NCI-H1417 (cell line): Measurements from ENCODE around the gene HRH2.

Experiments used
- DNase-seq, 3 experiments: peaks; one replicate each; lab custom pipeline; 2025; lab: John Stamatoyannopoulos, UW

The HRH2 gene

DNA sequence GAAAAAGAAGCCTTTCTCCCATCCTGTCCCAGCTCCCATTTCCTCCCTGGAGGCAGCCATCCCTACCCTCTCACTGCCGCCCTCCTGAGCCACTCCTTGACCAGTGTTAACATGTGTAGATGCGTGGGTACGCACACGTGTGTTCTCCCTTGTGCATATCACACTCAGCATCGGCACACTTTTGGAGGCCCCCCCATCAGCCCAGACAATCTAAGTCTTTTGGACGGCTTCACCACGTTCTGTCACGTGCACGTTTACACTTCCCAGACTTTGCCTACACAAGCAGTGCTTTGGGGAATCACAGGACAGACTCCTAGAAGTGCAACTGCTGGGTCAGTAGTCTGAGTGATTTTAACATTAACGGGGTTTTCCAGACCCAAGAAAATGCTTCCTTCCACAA is 18.0 kb downstream of the HRH2 start:
- DNase-seq = no peak

DNA sequence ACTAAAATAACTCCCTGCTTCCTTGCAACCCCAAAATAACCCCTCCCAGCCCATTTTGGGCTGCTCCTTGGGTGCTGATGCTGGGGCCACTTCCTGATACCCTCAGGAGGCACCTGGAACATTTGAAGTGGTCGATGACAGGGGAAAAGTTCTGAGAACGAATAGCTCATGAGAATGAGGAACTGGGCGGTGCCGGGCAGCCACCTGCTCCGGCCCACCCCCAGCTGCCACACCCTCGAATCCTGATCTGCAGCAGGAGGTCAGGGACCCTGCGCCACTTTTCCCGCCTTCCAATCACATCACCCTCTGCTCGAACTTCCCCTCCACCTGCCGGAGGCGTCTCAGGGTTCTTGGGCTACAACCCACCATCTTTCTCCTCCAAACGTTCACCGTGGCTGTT is 19.7 kb downstream of the HRH2 start:
- no peak for DNase-seq

DNA sequence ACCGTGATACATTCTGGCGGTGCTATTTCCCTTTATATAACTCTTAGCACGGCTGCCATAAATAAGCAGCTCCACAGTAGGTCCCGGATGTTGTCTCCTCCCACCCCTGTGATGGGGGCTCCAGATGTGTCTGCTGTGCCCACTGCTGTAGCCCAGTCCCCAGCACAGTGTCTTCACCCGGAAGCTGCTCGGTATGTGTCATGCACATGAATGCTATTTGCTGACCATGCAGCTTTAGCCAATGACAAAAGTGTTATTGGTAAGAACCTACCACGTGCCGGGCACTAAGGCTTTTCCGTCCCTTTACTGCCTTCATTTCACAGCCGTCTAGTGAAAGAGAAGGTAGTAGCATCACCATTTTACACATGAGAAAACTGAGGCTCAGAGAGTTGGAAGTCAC is 20.2 kb downstream of the HRH2 start:
- DNase-seq = no peak

DNA sequence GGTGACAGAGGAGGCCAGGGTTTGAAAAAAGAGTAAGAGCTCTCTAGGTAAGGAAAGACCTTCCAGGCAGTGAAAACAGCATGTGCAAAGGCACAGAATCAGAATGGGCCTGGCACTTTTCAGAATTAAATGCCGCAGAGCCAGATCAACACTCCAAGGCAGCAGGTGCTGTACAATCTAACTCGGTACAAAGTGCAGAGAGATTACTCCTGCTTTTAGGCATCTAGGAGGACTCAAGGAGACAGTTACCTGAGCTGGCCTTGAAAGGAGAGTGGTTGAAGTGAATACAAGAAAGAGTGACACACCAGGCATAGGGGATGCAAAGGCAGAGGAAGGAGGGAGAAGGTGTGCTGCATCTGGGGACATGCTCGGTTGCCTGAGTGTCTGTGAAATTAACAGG is 21.5 kb downstream of the HRH2 start:
- no peak for DNase-seq

DNA sequence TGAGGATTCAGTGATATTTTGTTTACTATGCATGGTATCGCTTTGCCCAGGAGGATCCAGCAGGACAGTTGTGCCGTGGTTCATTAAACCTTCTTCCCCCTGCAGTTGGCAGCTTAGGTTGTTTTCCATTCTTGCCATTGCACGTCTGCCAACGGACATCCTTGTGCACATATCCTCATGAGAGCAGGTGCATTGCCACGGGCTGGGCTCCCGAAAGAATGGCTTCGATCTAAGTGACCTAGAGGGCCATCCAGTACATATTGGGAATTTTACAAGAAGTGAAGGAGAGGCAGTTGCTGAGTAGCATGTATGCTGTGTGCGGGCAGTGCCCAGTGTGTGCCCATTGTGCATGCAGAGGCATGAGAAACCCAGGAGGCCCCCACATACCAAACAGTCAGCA is 22.1 kb downstream of the HRH2 start:
- no peak for DNase-seq

DNA sequence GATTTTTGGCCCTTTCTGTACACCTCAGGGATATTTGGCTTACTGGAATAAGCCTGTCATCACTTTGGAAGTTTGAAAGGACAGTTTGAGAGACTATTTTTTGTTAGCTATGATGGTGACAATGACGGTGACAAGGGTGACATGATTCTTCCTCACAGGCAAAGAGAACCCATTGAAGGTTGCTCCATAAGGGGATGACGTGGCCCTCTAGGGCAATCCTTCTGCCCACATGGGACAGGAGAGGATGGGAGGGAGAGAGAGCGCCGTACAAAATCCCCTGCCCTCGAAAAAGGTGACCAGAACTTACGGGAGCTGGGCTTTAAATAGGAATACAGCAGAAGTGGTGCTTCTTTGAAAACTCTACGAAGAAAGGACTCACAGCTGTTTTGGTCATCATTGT is 22.6 kb downstream of the HRH2 start:
- DNase-seq = no peak

DNA sequence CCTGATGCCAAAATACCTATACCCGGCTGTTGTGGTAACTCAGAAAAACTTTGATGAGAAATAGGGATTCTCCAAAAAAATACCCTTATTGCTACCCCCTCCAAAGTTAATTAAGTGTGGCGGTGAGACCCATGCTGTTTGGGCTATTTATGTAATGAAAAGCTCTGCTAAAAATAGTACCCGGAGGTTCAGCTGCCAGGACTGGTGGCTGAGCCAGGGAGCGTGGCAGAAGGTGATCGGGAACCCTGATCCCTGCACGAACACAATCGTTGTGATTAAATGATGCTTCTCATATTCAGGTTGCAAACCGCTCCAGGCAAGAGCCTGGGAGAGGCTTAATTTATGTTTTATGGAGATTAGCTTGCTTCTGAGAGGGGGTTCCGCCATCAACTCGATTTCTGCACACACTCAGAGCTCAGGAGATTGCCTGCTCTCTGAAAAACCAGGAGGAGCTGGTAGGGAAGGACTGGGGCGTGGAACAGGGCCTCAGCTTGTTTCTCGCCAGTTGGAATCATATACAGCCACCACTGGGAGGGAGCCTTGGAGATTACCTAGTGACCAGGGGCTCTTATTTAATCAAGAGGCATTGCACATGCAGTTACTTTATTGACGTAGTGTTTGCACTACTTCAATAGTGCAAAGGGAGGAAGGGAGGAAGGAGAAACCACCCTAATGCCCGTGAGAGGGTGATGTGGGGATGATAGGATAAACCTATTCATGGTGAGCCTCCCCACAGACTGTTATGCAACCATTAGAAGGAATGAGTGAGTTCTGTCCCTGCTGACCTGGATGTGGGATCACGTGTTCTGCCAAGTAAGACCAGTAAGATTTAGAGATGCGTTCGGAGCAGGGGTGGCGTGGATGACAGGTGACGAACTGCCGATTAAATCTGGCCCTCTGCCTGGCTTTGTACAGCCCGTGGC is 23.4 kb downstream of the HRH2 start:
- peak; percentile 11 to 53 (median 52) for DNase-seq

DNA sequence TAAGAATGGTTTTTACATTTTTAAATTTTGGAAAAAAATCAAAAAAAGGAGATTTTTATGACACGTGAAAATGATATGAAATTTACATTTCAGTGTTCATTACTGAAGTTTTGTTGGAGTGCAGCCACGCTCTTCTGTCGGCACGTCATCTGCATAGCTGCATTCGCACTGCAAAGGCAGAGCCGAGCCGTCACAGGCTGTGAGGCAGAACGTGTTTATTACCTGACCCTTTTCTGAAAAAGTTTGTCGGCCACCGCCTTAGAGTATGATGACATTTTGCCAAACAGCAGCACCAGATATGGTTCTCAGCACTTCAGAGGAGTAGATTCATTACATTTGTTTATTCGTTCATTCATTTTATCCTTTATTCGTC is 24.1 kb downstream of the HRH2 start:
- no peak for DNase-seq

DNA sequence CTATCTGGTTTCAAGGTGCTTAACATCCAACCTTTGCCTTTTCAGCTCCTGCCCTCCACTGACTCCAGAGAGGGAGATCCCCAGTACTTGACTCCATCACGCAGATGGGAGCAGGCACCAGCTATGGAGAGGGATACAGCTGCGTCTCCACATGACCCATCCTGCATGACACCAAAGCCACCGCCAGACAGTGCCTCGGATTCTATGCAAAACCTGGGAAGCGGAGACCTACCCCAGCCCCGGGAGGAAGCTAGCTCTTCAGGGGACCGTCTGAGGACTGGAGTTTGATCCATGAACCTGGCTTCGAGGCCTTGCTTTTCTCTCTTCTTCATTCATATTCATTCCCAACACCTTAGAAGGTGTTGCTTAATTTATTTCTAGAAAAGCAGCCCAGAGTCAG is 24.8 kb downstream of the HRH2 start:
- no peak for DNase-seq

DNA sequence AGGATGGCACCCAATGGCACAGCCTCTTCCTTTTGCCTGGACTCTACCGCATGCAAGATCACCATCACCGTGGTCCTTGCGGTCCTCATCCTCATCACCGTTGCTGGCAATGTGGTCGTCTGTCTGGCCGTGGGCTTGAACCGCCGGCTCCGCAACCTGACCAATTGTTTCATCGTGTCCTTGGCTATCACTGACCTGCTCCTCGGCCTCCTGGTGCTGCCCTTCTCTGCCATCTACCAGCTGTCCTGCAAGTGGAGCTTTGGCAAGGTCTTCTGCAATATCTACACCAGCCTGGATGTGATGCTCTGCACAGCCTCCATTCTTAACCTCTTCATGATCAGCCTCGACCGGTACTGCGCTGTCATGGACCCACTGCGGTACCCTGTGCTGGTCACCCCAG is 25.4 kb downstream of the HRH2 start:
- no peak for DNase-seq

DNA sequence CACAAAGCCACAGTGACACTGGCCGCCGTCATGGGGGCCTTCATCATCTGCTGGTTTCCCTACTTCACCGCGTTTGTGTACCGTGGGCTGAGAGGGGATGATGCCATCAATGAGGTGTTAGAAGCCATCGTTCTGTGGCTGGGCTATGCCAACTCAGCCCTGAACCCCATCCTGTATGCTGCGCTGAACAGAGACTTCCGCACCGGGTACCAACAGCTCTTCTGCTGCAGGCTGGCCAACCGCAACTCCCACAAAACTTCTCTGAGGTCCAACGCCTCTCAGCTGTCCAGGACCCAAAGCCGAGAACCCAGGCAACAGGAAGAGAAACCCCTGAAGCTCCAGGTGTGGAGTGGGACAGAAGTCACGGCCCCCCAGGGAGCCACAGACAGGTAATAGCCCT is 26.1 kb downstream of the HRH2 start:
- DNase-seq = no peak

DNA sequence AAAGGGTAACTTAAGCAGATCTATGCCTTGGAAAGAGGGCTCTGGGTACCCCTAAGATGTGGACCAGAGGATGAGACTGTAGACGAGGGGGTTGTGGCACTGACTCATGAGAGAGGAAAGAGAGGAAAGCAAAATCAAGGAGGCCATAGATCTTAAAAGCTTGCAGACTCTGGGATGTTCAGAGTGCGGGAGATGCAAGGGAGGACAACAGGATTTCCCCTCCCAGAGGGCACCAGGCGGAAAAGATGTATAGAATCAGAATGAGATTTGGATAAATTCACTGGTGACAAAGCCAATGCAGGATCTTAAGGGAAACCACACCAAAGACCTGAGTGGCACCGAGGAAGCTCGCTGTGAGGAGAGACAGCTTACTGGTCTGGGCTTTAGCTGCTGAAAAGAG is 27.1 kb downstream of the HRH2 start:
- DNase-seq = no peak

DNA sequence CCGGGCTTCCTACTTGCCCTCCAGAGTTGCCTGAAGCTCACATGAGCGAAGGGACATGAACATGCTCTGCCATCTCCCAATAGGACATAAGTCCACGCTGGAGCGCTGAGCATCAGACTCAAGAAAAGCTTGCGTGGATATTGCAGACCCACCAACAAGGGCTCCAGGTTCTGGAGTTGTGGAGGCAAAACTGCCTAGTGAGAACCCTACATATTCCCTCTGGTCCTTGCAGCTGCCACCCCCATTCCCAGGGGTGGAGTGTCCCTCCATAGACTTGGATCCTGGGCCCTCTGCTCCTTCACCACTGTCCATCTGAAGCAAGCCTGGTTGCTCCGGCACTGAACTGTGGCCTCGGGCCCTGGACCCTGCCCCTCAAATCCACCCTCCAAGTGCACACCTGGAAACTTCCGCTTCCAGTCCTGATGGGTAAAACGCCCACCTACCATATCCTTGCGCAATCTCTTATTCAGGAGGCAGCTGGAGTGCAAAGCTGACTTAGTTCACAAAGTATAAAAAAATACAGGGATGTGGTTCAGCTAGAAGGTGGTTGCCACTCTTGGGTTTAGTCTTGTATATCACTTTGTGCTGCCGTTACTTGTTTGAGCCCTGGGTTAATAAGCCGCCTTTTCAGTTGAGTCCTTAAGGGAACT is 28.0 kb downstream of the HRH2 start:
- no peak for DNase-seq

DNA sequence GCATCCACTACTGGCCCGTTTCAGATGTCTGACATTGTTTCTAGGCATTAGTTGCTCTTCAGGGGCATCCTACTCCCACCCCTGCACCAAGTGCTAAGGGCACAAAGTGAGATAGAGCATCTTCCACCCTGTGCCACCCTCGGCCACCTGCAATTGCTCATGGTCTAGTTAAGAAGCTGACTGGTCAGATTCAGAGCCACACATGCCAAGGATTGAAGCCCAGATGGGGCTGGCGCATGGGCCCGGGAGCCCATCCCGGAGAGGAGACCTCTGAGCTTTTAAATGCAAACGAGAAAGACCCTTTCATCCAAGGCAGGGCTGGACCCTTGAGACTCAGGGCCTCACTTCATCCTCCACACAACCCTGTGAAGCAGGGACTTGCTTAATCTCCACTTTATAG is 28.5 kb downstream of the HRH2 start:
- DNase-seq = no peak

DNA sequence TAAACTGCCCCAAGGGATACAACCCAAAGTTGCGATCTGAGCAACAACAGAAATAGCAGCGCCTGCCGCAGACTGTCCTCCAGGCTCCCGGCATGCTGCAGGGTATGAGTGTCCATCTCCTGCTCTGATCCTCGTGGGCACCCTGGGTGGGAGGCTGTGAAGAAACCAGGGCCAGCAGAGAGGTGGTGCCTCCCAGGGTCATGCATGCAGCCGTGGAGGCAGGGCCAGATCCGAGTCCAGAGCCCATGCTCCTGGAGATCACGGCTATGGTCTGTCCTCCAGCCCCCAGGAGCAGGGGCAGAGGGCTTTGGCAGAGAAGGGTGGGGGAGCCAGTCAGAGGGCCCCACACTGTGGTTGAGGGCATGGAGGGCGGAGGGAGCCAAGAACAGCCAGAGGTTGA is 29.0 kb downstream of the HRH2 start:
- no peak for DNase-seq

DNA sequence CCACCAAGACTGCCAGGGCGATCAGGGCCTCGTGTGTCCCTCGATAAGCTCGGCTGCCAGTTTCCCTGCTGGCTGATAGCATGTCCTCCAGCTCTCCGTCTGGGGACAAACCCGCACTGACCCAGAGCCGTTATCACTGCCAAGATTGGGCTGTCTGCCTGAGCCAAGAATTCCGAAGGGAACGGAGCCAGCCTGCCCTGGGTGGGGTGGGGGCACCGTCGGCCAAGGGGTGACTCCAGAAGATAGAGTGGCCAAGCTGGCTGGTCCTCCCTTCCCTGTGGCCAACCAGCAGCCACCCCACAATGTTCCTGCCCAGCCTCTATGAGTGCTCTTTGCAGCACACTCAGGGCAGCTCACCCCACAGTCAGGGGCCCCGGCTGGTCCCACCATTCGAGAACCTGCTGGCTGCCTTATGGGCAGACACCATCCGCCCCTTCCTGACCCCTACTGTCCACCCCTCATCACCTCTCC is 29.4 kb downstream of the HRH2 start:
- DNase-seq = no peak

DNA sequence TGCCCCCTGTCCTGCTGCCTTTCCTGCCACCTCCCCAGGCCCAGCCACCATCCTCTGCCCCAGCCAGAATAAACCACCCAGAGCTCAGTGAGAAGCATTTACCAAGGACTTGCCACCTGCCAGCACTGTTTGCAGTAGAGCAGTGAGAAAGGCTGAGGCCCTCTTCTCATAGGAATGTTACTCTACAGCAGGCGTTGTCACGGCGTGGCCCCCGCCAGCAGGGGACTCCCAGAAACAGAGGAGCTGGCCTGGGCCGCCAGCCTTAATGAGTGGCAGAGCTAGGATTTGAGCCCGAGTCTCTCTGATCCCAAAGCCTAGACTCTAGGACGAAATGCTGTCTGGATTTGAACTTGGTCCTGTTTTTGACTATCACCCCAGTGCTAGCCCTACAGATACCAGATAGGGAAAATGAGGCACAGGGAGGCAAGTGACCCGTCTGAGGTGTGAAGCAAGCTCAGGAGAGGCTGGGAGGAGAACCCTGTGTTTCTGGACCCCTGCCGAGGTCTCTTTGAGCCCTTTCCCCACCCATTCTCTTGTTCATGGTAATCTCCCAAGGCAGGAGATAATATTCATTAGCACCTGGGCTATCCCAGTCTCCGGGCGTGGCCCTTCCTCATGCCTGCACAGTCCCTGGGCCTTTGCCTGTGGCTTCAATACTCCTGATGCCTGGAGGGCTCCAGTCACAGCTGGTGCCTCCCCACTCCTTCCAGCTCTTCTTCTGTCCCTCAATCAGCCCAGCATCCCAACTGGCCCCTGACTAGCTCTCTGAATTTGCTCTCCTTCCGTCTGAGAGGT is 30.7 kb downstream of the HRH2 start:
- DNase-seq = no peak

DNA sequence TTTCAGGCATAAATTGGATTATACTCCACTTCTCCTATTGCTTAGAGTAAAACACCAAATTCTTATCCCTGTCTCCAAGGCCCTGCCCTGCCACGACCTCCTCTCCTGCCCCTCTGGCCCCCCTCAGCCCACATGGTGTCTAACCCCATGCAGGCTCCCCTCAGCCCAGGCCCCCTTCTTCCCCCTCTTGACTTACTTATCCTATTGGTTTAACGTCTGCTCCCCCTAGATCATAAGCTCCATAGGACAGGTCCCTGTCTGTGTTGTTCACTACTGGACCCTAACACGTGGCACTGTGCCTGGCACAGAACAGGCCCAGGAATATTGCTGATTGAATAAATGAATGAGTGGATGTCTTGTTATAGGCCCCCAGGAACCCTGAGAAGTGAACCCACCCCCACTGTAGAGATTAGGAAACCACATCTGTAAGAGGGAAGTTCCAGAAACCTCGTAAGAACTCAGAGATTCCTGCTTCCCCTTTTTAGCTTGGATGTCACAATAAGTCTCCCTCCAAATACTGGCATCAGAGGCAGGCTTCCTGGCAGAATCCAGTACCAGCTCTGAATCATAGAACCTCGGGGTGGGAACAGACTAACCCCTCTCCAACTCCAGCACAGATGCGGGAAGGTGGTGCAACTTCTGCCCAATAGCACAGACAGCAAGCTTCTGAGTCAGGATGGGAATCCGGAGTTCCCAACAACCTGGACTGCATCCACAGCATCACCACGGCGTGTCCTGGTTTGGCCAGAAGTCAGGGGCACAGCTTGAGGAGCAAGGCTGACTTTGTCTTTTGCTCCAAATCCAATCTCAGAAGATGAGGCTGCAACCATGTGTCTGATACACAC is 31.5 kb downstream of the HRH2 start:
- no peak for DNase-seq

DNA sequence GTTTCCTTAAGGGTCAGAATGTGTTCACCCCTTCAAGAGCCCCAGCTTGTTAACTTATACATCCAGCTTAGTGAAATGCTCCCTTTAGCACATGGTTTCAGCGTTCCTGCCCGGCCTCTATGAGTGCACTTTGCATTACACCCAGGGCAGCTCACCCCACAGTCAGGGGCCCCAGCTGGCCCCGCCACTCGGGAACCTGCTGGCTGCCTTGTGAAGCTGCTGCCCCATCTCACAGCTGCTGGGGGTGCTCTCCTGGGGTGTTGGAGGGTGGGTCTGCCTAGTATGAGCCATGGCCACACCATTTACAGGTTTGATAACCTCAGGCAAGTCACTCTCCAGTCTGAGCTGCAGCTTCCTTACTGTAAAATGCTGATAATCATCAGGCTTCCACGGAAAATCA is 32.2 kb downstream of the HRH2 start:
- no peak for DNase-seq

DNA sequence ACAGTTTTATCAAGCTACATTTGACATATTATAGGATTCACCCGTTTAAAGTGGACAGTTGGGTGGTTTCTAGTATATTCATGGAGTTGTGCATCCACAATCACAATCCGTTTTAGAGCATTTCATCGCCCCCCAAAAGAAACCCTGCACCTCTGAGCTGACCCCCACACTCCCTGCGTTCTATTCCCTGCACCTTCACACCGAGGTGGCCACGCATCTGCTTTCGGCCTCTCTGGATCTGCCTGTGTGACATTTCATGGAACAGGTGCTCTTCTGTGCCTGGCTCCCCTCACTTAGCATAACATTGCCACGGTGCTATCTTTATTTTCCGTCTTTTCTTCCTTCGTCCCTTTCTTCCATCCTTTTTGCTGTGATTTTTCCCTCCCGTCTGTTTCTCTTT is 32.7 kb downstream of the HRH2 start:
- no peak for DNase-seq

DNA sequence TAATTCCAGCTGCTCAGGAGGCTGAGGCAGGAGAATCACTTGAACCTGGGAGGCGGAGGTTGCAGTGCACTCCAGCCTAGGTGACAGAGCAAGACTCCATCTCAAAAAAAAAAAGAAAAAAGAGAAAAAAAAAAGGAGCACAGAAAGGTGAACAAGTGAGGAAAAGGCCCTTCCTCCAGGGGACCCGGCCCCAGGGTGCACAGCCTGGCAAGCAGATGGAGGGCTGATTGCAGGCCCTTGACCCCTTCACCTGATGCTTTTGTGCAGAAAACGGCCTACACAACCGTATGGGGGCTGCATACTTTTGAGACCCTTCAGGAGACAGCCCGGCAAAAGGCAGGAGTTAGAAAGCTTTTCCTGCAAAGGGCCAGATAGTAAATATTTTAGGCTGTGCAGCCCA is 33.9 kb downstream of the HRH2 start:
- DNase-seq = no peak
